SIG-M5 treated with dmso at 0.1 percent for 504 hours (cell line): ENCODE data around the gene SESTD1.

Source experiments
- DNase-seq: peaks from one replicate; lab custom pipeline; 2025; ENCODE audit not compliant: unreplicated experiment; lab: John Stamatoyannopoulos, UW

The SESTD1 gene

GRCh38 chr2:179264368-179265081, at the start of gene SESTD1:
SESTD1 (minus strand) TSS chr2:179264832; CDS start chr2:179191841, 72,991 bp downstream.
- DNase-seq: peak; percentile 43

GRCh38 chr2:179313057-179313456, 48.4 kb upstream of the SESTD1 start:
- no peak for DNase-seq

GRCh38 chr2:179311101-179311500, 46.5 kb upstream of the SESTD1 start:
- no peak for DNase-seq

- no peak for DNase-seq
Measured at GRCh38 chr2:179307616-179308371, 43.2 kb upstream of the SESTD1 start.

GRCh38 chr2:179305125-179305524, 40.5 kb upstream of the SESTD1 start:
- no peak for DNase-seq

- no peak for DNase-seq
Measured at GRCh38 chr2:179304424-179304823, 39.8 kb upstream of the SESTD1 start.

- DNase-seq: no peak
Measured at GRCh38 chr2:179302764-179303571, 38.3 kb upstream of the SESTD1 start.

- no peak for DNase-seq
Measured at GRCh38 chr2:179302149-179302548, 37.5 kb upstream of the SESTD1 start.

- DNase-seq: no peak
Measured at GRCh38 chr2:179298666-179299065, 34.0 kb upstream of the SESTD1 start.

- DNase-seq: no peak
Measured at GRCh38 chr2:179297927-179298326, 33.3 kb upstream of the SESTD1 start.

- DNase-seq: no peak
Measured at GRCh38 chr2:179290329-179290728, 25.7 kb upstream of the SESTD1 start.

GRCh38 chr2:179285060-179285459, 20.4 kb upstream of the SESTD1 start:
- no peak for DNase-seq

GRCh38 chr2:179277429-179278196, 13.0 kb upstream of the SESTD1 start:
- no peak for DNase-seq

GRCh38 chr2:179275253-179276012, 10.8 kb upstream of the SESTD1 start:
- no peak for DNase-seq

- no peak for DNase-seq
Measured at GRCh38 chr2:179274749-179275148, 10.1 kb upstream of the SESTD1 start.

GRCh38 chr2:179273461-179273962, 8.9 kb upstream of the SESTD1 start:
- no peak for DNase-seq

- DNase-seq: no peak
Measured at GRCh38 chr2:179272406-179273192, 8.0 kb upstream of the SESTD1 start.

GRCh38 chr2:179270689-179271088, 6.1 kb upstream of the SESTD1 start:
- DNase-seq: no peak

GRCh38 chr2:179268277-179268925, 3.8 kb upstream of the SESTD1 start:
- peak; percentile 61 for DNase-seq
